ENCODE data around the gene MYO1G.
"Not testable (repeated sequence)": the region's sequence is repeated elsewhere in the genome, so short reads cannot be mapped to it uniquely, and the experiment has no call there.

MYO1G gene

DNA sequence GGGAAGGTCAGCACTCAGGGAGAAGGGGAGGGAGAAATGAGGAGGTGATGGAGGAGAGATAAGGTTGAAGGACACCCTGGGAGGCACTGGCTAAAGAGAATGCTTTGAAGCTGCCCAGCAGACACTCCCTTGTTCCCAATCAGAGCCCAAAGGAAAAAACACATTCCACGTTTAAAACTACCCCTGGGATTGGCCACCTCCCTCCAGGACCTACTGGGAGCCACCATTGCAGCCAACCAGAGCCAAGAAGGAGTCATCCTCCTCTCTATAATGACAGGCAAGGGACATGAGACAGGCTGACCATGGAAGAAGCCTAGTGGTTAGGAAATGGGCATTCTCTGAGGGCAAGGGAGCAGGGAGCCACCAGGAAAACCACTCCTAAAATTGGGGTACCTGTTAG, 43.8 kb downstream of the MYO1G start:
- no peak for DNase-seq

DNA sequence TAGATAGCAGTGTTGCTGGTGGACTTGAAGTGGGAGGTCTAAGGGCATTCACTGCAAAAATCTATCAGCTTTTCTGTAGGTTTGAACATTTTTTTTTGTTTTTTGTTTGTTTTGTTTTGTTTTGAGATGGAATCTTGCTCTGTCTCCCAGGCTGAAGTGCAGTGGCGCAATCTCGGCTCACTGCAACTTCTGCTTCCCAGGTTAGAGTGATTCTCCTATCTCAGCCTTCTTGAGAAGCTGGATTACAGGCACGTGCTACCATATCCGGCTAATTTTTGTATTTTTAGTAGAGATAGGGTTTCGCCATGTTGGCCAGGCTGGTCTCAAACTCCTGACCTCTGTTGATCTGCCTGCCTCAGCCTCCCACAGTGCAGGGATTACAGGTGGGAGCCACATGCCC, 44.3 kb downstream of the MYO1G start:
- not testable (repeated sequence) for DNase-seq

DNA sequence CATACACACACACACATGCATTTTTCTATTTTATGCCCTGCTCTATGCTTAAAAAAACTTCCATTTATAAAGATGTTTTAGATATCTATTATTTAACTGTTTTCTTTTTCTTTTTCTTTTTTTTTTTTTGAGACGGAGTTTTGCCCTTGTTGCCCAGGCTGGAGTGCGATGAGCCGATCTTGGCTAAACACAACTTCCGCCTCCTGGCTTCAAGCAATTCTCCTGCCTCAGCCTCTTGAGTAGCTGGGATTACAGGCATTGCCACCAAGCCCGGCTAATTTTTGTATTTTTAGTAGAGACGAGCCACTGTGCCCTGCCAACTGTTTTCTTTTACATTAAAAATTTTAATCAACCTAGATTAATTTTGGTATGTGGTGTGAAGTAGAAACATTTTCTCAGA, 47.9 kb downstream of the MYO1G start:
- no peak for DNase-seq

DNA sequence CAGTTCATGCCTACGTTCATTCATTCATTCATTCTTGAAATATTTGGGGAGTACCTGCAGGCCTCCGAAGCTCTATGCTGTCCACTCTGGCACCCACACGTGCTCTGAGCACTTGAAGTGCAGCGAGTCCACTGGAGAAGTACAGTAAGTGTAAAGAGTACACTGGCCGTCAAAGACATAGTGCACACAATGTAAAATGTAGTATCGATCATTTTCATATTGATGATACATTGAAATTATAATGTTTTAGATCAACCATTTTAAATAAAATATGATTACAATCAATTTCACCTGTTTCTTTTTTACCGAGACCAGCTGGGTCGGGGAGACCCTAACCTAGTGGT, 56.5 kb downstream of the MYO1G start:
- DNase-seq = no peak

DNA sequence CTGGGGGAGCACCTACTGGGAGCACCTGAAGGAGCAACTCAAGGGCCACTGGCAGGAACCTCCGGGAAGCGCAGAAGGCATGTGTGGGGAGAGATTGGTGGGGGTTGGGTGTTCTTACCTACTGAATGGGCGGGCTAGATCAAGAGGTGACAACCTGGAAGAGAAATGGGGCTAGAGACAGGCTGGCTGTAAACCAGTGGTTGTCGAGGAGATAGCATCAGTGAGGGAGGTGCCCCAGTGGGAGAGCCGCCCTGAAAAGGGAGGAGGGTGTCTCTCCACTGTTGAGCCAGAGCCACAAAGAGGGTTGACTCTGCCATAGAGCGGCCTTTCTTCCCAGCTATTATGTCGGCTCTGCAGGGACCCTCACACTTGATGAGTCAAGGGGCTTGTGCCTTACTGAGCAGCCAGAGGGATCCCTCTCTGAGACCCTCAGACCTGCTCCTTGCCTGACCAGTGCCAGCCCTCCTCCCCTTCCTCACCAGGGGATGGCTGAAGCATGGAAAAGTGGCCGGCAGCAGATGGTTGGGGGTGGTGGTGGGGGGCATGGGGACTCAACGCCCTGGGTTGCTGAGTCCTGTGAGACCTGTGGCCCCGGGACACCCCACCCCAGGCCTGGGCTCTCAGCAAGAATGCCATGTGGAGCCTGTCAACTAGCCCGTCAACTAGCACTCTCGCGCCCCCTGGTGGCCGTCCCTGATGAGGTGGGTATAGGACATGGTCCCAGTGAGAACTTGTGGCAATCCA, 57.0 kb downstream of the MYO1G start:
- DNase-seq = peak; percentile 98 to 99

DNA sequence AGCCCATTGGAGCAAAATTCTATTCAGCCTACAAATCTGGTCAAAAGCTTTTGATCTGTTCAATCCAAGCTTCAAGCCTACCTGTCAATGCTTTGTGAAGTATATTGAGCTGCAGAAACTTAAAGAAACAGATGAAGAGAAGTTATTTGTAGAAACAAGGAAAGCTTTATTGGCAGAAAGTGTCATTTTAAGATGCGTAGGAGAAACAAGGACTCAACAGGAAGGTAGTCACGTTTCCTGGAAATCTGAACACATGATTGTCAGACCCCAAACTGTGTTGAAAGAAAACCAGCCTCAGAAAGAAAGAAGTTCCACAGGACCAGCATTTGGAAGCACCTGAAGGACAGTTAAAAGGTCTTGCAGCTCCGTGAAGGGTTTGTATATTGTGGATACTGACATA, 58.7 kb downstream of the MYO1G start:
- DNase-seq = no peak

DNA sequence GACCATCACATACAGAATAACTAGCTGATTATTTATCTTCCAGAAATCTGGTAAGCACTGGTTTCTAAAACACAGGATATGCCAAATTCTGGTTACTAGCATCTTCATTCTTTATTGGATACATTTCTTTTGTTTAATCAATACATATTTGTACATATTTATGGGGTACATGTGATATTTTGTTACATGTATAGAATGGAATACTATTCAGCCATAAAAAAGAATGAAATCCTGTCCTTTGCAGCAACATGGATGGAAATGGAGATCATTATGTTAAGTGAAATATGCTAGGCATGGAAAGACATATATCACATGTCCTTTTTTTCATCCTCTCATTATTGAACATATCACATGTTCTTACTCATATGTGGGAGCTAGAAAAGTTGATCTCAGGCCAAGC, 60.8 kb downstream of the MYO1G start:
- no peak for DNase-seq

DNA sequence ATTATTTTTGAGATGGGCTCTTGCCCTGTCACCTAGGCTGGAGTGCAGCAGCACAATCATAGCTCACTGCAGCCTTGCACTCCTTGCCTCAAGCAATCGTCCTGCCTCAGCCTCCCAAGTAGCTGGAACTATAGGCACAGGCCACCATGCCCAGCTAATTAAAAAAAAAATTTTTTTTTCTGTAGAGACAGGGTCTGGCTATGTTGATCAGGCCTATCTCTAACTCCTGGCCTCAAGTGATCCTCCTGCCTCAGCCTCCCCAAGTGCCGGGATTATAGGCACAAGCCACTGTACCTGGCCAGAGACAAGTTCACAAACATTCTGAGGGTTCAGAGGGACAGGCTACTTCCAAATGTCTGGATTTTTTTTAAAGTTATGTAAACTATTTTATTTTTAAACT, 61.4 kb downstream of the MYO1G start:
- no peak for DNase-seq

DNA sequence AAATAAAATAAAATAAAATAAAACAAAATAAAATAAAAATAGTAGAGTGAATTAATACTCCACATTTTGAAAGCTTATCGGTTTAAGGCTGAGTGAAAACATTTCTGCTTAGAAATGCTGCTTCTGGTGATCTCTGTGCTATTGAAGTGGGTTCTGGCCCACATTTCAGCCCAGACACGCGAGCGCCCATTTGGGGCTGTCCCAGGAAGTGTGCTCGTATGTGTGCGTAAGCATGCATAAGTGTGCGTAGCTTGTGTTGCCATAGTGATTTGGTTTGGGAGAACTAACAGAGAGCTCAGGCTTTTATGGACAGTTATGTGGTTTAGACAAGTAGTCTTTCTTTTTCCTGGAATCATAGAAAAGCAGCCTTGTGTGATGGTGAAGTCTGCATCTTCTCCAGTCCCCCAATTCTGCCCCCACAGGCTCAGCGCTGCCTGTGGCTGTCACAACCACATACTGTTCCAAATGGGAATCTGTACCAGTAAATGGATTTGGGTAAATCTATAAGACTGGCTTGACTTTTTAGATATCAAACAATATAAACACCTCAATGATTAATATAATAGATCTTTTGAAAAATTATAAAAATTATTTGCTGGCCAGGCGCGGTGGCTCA, 63.7 kb downstream of the MYO1G start:
- DNase-seq = peak; percentile 69 to 77

DNA sequence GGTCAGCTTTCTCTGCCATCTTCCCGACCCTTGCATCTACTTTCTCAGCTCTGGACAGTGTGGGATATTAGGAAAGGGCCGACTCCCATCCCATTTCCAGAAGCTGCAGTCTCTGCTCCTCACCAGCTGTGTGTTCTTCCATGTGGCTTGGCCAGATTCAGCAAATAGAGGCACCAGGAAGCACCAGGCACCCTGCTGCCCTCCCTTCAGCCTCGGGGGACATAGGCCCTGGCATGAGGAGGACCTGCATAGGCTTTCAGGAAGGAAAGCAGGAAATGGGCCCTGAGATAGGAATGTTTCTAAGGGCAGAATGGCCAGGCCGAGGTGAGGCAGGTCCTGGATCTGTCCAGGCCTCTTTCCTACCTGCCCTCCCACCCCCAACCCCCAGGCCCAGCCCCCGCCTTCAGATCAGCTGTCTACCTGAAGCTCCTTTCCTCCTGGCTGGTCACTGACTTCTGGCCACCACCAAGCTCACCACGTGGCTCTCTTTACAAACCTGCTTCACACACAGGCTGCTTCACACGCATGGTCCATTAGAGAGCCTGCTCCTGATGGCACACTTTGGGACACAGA, 66.0 kb downstream of the MYO1G start:
- no peak for DNase-seq

Measured in activated T-cell treated with anti-CD3 and anti-CD28 coated beads, Interleukin-2, amount 50 U/mL, for 48 hours (primary cell).